Activated CD4-positive, alpha-beta T cell treated with anti-CD3 and anti-CD28 coated beads for 1 hour (primary cell): Measurements from ENCODE around the gene PICK1.
"Not testable (repeated sequence)": the region's sequence is repeated elsewhere in the genome, so short reads cannot be mapped to it uniquely, and the experiment has no call there.

Experiments
- DNase-seq: peaks from one replicate; pipeline ENCODE4 v3.0.0-alpha.2; 2020

The PICK1 gene

GRCh38 chr22:38077096-38077495, 19.9 kb downstream of the PICK1 start:
- no peak for DNase-seq

GRCh38 chr22:38077595-38077994, 20.4 kb downstream of the PICK1 start:
- no peak for DNase-seq

GRCh38 chr22:38078046-38078840, 21.0 kb downstream of the PICK1 start:
- no peak for DNase-seq

- not testable (repeated sequence) for DNase-seq
Measured at GRCh38 chr22:38079208-38079607, 22.0 kb downstream of the PICK1 start.

GRCh38 chr22:38079804-38080203, 22.6 kb downstream of the PICK1 start:
- no peak for DNase-seq

- no peak for DNase-seq
Measured at GRCh38 chr22:38080474-38080849, 23.3 kb downstream of the PICK1 start.

- DNase-seq = no peak
Measured at GRCh38 chr22:38080850-38081635, 23.8 kb downstream of the PICK1 start.

GRCh38 chr22:38081636-38081940, 24.4 kb downstream of the PICK1 start:
- DNase-seq = no peak

- DNase-seq = no peak
Measured at GRCh38 chr22:38081941-38082828, 25.0 kb downstream of the PICK1 start.

GRCh38 chr22:38082986-38083710, 25.9 kb downstream of the PICK1 start:
- DNase-seq = no peak

GRCh38 chr22:38083931-38084631, 26.9 kb downstream of the PICK1 start, which contains the start of gene SLC16A8:
Gene SLC16A8, minus strand, starts transcription at chr22:38084184. Its CDS starts 1,311 bp downstream, at chr22:38082873.
- DNase-seq = no peak

GRCh38 chr22:38085056-38085455, 27.9 kb downstream of the PICK1 start:
- DNase-seq = no peak

GRCh38 chr22:38085501-38085900, 28.3 kb downstream of the PICK1 start:
- DNase-seq = no peak

GRCh38 chr22:38086001-38086845, 29.0 kb downstream of the PICK1 start:
- DNase-seq = no peak

GRCh38 chr22:38086942-38087341, 29.7 kb downstream of the PICK1 start:
- no peak for DNase-seq

- DNase-seq = no peak
Measured at GRCh38 chr22:38087855-38088254, 30.7 kb downstream of the PICK1 start.

GRCh38 chr22:38088629-38089473, 31.6 kb downstream of the PICK1 start:
- DNase-seq = no peak

GRCh38 chr22:38089474-38089851, 32.3 kb downstream of the PICK1 start:
- DNase-seq = no peak

- no peak for DNase-seq
Measured at GRCh38 chr22:38097058-38097457, 39.9 kb downstream of the PICK1 start.
